Progenitor cell of endocrine pancreas (in vitro differentiated cells): ENCODE data around the gene OVOL1. TPM values are rescaled to one million over a fixed set of nuclear protein-coding genes. Genes with fewer than 3 reads are reported as not detected.
"Not testable (repeated sequence)": the region's sequence is repeated elsewhere in the genome, so short reads cannot be mapped to it uniquely, and the experiment has no call there.

Experiments used
- DNase-seq: peaks from one replicate; pipeline ENCODE4 v3.0.0; 2021; ENCODE audit warnings: low spot score; ENCODE audit not compliant: unreplicated experiment
- H3K27ac Mint-ChIP-seq: 2 replicates; pipeline ENCODE4 v1.8.0; 2021; ENCODE audit warnings: mild to moderate bottlenecking, moderate library complexity, mixed read lengths
- H3K27me3 Mint-ChIP-seq: 2 replicates; pipeline ENCODE4 v1.8.0; 2021; ENCODE audit warnings: mixed read lengths
- H3K36me3 Mint-ChIP-seq: 2 replicates; pipeline ENCODE4 v1.8.0; 2022; ENCODE audit warnings: mixed read lengths; ENCODE audit not compliant: insufficient read depth
- H3K4me1 Mint-ChIP-seq: 2 replicates; pipeline ENCODE4 v1.8.0; 2021; ENCODE audit warnings: low read depth, mixed read lengths
- H3K4me3 Mint-ChIP-seq: 2 replicates; pipeline ENCODE4 v1.8.0; 2021; ENCODE audit warnings: low read depth, mild to moderate bottlenecking, moderate library complexity, mixed read lengths
- H3K9me3 Mint-ChIP-seq: 2 replicates; pipeline ENCODE4 v1.8.0; 2021; ENCODE audit warnings: low read depth, mixed read lengths
- CTCF ChIP-seq: fragments of 200-600 bp; sonication (generic); IDR thresholded peaks from one replicate; pipeline ENCODE4 v1.5.0; 2021; ENCODE audit warnings: antibody characterized with exemption, mild to moderate bottlenecking; ENCODE audit not compliant: unreplicated experiment
- total RNA-seq: library from RNA; stranded (reverse); gene quantifications from 2 replicates; pipeline ENCODE4 v1.2.1, GENCODE V29; 2021

OVOL1 gene
- total RNA-seq, 1 donor from 2014 or later, result 12.7 TPM

- no peak for DNase-seq
- no peaks in the 10 kb centered on the region for H3K9me3 Mint-ChIP-seq
- H3K27ac Mint-ChIP-seq, result no peak overlapping the region
- H3K27me3 Mint-ChIP-seq, result no peaks in the 10 kb centered on the region
- peaks cover 13% of the 10 kb centered on the region for H3K4me1 Mint-ChIP-seq
- H3K4me3 Mint-ChIP-seq, result no peak overlapping the region
- TF ChIP-seq CTCF, result no peak
- peaks cover 2% of the 10 kb centered on the region for H3K36me3 Mint-ChIP-seq
Observed at GRCh38 chr11:65766535-65766934, 20.3 kb upstream of the OVOL1 start.

GRCh38 chr11:65767406-65767805, 19.5 kb upstream of the OVOL1 start:
- Mint-ChIP-seq H3K36me3 (peaks cover 1% of the 10 kb centered on the region), H3K27ac (no peak overlapping the region), H3K27me3 (no peaks in the 10 kb centered on the region), H3K9me3 (no peaks in the 10 kb centered on the region), H3K4me3 (no peak overlapping the region), H3K4me1 (peaks cover 15% of the 10 kb centered on the region)
- no peak for DNase-seq
- no peak for TF ChIP-seq CTCF

GRCh38 chr11:65767806-65768205, 19.1 kb upstream of the OVOL1 start:
- not testable (repeated sequence) for DNase-seq, H3K27ac Mint-ChIP-seq, H3K9me3 Mint-ChIP-seq, H3K36me3 Mint-ChIP-seq, H3K27me3 Mint-ChIP-seq, H3K4me3 Mint-ChIP-seq
- H3K4me1 Mint-ChIP-seq, result peaks cover 15% of the 10 kb centered on the region

- no peaks in the 10 kb centered on the region for H3K27me3 Mint-ChIP-seq
- H3K27ac Mint-ChIP-seq, result peak overlapping the region; percentile 54
- TF ChIP-seq CTCF, result no peak
- DNase-seq, result no peak
- H3K4me3 Mint-ChIP-seq, result no peak overlapping the region
- no peaks in the 10 kb centered on the region for H3K36me3 Mint-ChIP-seq
- H3K9me3 Mint-ChIP-seq, result no peaks in the 10 kb centered on the region
- peaks cover 6% of the 10 kb centered on the region for H3K4me1 Mint-ChIP-seq
Observed at GRCh38 chr11:65770951-65771567, 15.8 kb upstream of the OVOL1 start.

GRCh38 chr11:65771589-65772112, 15.2 kb upstream of the OVOL1 start:
- no peaks in the 10 kb centered on the region for H3K36me3 Mint-ChIP-seq
- no peaks in the 10 kb centered on the region for H3K9me3 Mint-ChIP-seq
- peaks cover 6% of the 10 kb centered on the region for H3K4me1 Mint-ChIP-seq
- no peak for DNase-seq
- H3K4me3 Mint-ChIP-seq, result no peak overlapping the region
- H3K27me3 Mint-ChIP-seq, result no peaks in the 10 kb centered on the region
- H3K27ac Mint-ChIP-seq, result peak overlapping the region; percentile 54
- TF ChIP-seq CTCF, result no peak

- H3K27me3 Mint-ChIP-seq, result no peaks in the 10 kb centered on the region
- peaks cover 6% of the 10 kb centered on the region for H3K4me1 Mint-ChIP-seq
- H3K4me3 Mint-ChIP-seq, result no peak overlapping the region
- no peak for DNase-seq
- no peak overlapping the region for H3K27ac Mint-ChIP-seq
- TF ChIP-seq CTCF, result no peak
- no peaks in the 10 kb centered on the region for H3K36me3 Mint-ChIP-seq
- H3K9me3 Mint-ChIP-seq, result no peaks in the 10 kb centered on the region
Observed at GRCh38 chr11:65773784-65774411, 13.0 kb upstream of the OVOL1 start.
